HL-60/S4 treated with retinoic acid at 250 ng/mL for 4 days and 3 days (cell line): Measurements from ENCODE around the gene CSNK1D.

Source experiments
- in situ Hi-C: fragments of 300-500 bp; cut with MboI; formaldehyde crosslinking; loops from 2 replicates; pipeline ENCODE4 v1.7.0; 2022; ENCODE audit warnings: low sequenced_read_pairs

CSNK1D gene

DNA sequence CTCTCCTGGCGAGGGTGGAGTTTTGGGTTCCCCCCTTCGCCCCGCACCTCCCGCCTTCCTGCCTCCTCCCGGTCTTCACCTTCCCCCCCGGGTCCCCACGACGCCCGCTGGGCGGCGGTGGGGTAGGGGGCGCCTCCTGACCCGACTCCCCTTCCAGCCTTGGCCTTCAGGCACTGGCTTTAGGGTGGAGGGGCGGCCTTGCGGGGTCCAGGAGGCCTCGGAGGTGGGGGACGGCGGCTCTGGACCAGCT is 42.3 kb downstream of the CSNK1D start:
- in situ Hi-C loops: no loop called here

DNA sequence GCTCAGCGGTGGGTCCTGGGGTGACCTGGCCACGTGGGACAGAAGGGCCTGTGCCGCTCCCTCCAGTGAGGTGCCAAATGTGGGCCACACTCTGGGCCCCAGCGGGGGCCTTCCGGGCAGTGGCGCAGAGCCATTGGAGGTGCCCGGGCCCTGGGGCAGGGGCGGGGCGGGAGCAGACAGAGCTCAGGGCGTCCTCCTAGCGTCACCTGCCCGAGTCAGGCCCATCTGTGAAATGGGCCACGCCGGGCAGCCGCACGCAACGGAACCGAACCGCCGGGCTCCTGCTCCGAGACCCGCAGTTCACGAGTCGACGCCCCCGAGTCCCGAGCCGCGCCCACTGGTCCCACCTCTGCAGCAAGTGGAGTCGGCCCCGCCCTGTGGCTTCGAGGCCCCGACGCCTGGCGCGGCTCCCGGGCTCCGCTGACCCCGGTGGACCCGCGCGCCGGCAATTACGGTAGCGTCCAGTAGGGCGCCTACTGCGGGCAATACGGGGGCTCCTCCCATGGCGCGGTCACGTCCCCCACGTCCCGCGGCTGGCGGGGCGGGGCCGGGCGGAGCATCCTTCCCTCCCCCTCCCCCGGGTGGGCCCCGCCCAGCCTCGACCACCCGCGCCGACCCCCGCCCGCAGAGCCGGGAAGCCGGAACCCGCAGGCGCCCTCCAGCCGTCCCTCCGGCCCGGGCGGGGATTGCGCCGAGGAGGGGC is 42.7 kb downstream of the CSNK1D start:
- in situ Hi-C loops: no loop called here

DNA sequence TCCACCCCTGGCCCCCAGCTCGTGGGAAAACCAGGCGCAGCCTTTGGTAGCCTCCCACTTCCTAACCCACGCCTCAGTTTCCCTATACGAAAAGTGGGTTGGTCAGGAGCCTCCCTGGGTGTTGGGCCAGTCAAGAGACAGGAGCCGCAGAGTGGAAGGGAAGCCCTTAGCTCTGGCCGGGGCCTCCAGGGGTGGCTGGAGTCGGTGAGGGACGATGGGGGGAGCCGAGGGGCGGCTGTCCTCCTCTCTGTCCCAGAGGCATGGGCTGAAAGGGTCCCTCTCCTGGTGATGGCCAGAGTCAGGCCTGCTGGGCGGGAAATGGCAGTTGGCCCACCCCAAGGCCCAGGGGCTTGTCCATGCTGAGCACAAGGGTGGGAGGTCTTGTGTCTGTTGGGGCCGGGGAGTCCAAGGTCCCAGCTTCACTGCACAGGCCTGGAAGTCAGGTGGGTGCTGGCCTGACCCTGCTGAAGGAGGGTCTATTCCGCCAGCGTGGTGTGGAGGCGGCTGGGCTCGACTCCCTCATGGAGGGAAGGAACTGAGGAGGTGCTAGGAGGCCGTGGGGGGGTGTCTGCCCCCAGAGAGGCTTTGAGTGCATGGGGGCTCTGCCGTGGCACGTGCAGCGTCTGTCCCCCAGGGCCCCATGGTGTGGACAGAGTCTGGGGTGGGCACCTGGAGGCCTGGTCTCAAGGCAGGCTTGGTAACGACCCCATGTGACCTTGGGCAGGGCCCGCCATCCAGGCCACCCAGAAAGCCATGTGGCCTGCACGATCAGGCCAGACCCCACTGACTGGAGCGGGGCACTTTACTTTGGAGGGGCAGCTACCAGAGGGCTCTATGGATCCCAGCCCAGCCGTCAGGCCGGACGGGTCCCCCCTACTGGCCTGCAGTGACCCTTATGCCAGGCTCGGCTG is 43.5 kb downstream of the CSNK1D start:
- in situ Hi-C loops: no loop called here

DNA sequence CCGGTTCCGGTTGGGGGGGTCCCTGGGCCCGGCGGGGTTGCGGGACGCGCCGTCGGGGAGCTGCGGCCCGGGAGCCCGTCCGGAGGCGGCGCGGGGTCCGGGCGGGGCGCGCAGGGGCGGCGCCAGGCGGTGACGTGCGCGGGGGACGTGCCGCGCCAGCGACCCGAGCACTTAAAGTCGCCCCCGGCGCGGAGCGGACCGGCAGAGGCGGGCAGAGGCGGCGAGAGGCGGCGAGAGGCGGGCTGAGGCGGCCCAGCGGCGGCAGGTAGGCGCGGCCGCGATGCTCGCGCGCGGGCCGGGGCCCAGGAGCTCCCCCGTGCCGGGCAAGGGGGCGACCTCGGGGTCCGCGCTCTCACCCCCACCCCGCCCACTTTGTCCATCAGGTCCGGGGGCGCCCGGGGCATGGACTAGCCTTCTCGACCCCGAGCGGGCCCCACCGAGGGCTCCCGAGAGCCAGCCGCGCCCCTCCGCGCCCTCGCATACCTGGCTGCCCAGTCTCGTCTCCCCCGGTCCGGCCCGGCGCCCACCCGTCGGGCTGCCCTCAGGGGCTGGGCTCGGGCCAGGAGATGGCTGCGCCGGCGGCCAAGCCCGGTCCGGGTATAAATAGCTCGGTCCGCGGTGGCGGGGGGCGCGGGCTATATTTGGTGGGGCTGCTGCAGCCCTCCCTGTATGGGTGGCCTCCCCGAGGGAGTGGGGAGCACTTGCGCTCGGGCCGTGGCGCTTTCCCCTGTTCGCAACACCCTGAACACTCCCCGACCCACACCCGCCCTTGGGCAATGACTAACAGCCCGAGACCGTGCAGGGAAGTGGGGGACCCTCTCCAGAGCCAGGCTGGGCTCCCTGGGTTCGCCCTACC is 44.4 kb downstream of the CSNK1D start, which contains the start of gene SLC16A3:
TSS of gene SLC16A3 (plus strand) at position 201 of the 856 bp plus-strand sequence. CDS start 6,967 bp downstream, outside the sequence.
- in situ Hi-C loops: no loop called here

DNA sequence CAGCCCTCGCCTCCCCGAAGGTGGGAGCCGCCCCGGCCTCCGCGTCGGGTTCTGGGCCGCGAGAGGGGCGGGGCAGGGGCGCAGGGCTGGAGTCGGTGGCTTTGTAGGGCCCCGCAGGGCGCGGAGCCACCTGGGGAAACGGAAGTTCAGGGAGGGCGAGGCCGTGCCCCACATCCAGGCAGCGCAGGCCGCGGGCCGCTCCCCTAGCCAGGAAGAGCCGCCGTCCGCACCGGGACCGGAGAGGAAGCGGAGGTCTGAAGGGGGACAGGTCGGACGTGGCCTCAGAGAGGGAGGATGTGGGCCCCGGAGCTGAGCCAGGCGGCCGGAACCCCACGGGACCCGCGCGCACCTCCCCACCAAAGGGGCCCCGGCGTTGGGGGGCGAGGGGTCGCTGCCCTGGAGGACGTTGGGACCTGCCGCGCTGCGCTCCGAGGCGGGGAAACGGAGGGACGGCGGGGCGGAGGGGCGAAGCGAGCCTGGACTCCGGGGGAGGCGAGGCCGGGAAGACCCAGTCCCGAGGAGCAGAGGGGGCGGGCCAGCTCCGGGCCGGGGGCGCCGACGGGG is 45.1 kb downstream of the CSNK1D start:
- in situ Hi-C loops: no loop called here

DNA sequence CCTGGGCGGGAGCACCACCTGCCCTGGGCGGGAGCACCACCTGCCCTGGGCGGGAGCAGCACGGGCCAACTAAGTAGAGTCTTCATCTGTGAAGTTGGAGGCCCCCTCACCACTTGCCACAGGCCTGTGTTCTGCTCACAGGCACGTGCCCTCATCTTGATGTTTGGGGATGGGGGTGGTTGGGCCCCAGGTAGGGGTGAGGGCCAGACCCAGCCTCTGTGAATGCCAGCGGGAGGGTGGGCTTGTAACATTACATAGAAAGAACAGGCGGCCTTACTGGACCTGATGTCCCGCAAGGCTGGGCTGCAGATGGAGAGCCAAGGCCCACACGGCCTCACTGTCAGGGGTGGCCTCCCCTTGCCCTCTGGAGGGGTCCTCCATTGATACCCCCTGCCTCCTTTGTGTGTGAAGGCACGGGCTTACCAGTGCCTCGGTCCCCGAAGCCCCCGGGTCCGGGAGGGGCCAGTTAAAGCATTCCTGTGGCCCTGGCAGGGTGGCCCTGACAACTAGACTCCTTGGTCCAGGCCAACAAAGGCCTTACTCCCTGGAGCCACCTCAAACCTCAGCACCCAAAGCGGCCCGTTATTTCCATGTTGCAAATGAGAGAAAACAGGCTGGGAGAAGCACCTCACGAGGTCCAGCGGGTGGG is 45.7 kb downstream of the CSNK1D start:
- in situ Hi-C loops: no loop called here

DNA sequence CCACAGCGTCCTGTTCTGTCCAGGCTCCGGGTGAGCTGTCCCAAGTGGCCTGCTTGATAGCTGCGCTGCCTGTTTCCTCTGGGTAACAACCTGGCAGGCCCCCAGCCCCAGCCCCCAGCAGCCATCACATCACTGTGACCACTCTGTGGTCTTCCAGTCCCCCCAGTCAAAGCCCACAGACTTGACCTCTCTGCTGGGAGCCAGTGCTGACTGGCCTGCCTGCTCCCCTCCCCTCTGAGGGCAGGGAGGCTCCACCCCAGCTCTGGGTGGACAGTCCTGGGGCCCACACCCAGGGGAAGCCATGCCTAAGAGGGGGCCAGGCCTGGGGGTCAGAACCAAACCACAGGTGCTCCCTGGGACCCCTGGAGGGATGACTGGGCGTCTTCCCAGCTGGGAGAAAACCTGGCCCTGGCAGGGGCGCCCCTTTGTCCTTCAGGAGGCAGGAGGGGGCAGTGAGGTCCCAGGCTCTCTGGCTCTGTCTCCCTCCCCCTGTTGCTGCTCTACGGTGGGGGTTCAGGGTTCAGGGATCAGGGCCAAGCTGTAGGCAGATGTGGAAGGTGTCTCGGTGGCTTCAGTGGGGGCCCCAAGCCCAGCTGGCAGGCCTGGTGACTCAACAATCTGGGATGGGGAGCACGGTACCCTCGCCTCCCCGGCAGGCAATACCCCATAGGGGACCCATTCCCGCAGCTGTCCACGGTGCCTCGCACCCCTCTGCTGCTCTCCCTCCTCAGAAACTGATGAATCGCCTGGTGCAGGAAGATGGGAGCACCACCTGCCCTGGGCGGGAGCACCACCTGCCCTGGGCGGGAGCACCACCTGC is 46.5 kb downstream of the CSNK1D start:
- in situ Hi-C loops: no loop called here

DNA sequence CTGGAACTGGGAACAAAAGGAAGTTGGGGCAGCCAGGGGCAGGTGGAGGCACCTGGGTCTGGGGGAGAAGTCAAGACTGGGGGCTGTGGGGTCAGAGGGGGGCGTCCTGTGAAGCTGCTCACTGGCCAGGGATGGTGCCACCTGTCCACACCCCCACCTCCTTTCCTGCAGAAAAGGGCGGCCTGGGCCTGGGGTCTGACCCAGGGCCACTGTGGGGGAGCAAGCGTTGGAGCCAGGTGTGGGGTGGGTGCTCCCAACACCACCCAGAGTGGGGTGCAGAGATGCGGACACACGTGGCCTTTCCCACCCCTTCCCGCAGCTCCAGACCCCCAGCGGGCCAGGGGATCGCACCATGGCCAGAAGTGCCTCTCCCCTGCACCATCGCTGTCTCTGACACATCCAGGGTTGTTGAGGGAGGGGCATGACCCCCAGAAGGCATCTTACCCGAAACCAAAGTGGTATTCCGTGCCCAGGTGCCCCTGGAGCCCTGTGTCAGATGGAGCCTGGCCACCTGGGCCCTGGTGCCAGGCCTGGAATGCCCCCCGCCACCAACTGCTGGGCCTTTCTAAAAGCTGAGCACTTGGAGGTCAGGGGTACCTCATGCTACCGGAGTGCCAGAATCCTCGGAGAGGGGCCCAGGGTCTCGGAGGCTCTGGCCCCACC is 47.2 kb downstream of the CSNK1D start:
- in situ Hi-C loops: no loop called here

DNA sequence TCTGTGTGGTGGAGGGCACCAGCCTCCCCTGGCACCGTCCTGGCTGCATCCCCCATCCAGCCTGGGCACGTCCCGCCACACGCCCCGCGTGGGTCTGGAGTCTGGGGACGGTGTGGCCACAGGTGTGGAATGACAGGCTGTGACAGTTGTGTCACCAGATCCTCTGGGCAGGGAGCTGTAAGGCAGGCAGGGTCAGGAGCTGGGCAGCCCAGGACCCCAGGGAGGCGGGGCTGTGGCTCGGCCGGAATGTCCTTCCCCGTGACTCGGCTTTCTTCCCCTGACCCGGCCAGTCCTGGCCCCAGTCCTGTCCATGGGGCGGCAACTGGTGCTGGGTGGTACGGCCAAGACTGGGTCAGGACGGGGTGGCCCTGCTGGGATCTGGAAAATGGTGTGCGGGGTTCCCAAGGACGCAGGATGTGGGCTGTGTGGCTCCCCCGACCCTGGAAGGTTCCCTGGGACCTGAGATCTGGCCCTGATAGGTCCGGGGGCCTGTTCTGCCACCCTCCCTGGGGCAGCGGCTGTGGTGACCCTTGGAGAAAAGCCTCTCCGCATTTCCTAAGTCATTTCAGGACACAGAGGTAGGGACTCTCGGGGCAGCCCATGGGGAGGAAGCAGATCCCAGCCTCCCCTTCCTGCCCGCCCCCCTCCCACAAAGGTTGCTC is 48.0 kb downstream of the CSNK1D start:
- in situ Hi-C loops: no loop called here

DNA sequence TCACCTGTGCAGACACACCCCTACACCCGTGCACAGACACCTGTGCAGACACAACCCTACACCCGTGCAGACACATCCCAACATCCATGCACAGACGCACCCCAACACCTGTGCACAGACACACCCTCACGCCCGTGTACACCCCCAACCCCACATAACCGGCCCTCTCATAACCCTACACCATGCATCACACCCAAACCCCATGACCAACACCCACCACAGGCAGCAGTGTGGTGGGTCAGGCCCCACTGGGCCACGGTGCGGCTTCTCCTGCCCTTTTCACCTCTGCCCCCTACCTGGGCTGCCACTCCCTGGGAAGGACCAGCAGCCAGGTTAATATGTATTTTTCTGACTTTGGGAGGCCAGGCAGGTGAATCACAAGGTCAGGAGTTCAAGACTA is 48.8 kb downstream of the CSNK1D start:
- in situ Hi-C loops: no loop called here

DNA sequence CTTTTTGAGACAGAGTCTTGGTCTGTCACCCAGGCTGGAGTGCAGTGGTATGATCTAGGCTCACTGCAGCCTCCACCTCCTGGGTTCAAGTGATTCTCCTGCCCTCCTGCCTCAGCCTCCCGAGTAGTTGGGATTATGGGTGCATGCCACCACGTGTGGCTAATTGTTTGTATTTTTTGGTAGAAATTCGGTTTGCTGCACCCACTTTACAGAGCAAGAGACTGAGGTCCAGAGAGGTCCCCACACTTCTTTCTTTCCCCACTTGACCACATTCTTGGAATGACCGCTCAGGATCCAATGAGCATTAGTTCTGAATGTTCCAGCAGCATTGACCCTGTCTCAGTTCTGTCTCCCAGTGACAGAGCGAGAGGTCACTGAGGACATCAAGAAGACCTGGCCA is 50.0 kb downstream of the CSNK1D start:
- in situ Hi-C loops: no loop called here

DNA sequence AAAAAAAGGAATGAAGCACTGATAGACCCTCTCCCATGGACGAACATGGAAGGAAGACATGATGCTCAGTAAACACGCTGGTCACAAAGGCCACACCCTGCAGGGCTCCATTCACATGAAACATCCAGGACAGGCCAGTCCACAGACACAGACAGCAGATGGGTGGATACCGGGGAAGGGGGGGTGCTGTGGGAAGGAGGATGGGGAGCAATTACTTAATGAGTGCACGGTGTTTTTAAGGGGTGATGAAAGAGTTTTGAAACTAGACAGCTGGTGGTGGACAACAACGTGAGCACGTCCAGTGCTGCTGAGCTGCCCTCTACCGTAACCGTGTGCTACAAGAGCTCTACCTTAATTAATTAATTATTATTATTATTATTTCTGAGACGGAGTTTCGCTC is 50.7 kb downstream of the CSNK1D start:
- in situ Hi-C loops: no loop called here

DNA sequence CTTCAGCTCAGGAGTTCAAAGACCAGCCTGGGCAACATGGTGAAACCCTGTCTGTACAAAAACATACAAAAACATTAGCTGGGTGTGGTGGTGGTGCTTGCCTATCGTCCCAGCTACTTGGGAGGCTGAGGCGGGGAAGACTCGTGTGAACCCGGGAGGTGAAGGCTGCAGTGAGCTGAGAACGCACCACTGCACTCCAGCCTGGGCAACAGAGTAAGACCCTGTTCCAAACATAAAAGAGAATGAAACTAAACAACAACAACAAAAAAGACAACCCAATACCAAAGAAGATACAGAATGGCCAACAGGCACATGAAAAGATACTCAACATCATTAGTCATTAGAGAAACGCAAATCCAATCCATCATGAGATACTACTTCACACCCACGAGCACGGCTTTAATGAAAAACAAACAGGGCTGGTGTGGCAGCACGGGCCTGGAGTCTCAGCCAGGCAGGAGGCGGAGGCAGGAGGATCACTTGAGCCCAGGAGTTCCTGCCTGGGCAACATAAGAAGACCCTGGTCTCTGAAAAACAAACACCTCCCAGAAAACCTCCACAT is 52.1 kb downstream of the CSNK1D start:
- in situ Hi-C loops: no loop called here

DNA sequence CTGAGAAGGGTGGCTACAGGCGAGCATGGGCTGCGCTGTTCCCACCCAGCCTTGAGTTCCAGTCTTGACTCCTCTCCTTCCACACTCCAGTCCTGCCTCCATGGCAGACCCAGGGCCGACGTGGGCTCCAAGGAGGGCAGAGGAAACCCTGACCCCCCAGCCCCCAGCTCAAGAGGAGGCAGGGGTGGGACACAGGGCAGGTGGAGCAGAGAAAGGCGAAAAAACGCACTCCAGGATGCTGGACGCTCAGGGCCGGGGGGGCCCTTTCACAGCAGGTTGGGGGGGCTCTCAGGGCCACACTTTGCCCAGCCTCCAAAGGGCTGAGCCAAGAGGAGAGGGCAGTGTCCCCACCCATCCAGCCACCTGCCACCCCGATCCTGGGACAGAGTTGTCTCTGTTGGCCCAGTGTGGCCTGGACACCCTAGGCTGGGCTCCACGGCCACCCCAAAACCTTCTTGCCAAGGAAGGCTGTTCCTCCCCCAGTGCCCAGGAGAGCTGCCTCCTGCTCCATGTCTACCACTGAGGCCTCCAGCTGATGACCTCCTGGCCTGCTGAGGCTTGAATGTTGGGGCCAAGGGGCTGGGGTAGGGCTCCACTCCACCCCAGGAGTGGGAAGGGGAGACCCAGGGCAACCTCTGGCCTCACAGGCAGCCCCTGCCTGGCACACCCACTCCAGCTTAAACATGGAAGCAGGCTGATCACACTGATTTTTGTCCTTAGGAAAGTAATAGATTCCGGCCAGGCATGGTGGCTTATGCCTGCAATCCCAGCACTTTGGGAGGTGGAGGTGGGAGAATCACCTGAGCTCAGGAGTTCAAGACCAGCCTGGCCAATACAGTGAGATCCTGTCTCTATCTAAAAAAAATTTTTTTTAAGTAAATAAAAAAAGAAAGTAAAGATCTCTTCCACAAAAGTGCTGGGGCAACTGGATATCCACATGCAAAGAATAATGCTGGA is 53.5 kb downstream of the CSNK1D start:
- in situ Hi-C loops: no loop called here

DNA sequence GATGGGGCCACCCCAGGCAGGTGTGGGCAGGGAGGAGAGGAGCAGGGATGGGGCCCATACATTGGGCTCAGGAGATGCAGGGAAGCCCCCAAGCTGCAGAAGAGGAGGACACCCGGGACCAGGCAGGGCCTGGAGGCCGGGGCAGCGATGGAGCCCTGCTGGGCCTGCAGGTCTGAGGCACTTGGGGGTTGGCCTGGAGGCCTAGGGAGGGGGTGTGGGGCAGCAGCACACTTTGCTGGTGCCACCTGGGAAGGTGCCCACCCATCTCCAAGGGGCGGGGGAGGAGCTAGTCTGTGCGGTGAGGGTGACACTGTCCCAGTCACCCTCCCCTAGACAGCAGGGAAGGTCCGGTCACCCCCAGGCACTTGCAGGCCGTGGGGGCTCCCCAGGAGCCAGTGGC is 54.4 kb downstream of the CSNK1D start:
- in situ Hi-C loops: no loop called here

DNA sequence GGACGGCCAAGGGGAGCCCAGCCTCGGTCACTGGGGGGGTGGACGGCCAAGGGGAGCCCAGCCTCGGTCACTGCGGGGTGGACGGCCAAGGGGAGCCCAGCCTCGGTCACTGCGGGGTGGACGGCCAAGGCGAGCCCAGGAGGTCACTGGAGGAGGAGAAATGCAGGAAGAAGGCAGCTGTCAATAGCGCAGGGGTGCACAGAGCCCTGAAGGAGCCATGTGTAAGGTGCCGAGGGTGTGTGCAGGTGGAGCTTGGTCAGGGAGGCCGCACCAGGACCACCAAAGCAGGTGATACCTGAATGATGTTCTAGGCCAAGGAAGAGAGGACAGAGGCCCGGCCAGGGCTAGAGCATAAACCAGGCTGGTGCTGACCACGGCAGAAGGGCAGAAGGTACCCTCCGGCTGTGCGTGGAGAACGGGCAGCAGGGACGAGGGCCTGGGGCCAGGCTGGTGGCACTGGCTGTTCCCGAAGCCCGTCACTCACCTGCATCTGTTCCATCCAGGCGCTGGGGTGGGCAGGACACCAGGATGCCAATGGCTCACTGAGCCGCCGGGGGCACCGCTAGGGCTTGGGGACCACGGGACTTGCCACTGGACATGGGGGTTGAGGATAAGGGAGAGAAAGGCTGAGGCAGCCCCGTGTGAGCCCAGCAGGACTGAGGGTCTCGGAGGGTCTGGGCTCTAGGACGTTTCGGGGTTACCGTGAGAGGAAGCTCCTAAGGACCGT is 55.0 kb downstream of the CSNK1D start:
- in situ Hi-C loops: no loop called here
